CD4-positive, alpha-beta T cell treated with Interleukin-1 beta for 1 hour (primary cell): ENCODE results near the gene C17orf67.

Experiments used
- DNase-seq, 2 donors: peaks; one replicate each; pipeline ENCODE4 v3.0.0-alpha.2; 2020 to 2022

Gene C17orf67

GRCh38 chr17:56832446-56832845 is 1.3 kb downstream of the C17orf67 start:
- no peak for DNase-seq

GRCh38 chr17:56831369-56832095 is 2.2 kb downstream of the C17orf67 start:
- no peak for DNase-seq

GRCh38 chr17:56830726-56831368 is 2.9 kb downstream of the C17orf67 start:
- no peak for DNase-seq

GRCh38 chr17:56826611-56827414 is 6.9 kb downstream of the C17orf67 start:
- no peak for DNase-seq

- DNase-seq: no peak
Observed at GRCh38 chr17:56824503-56824902, 9.2 kb downstream of the C17orf67 start.

GRCh38 chr17:56823848-56824247 is 9.9 kb downstream of the C17orf67 start:
- no peak for DNase-seq

- DNase-seq: no peak
Observed at GRCh38 chr17:56822725-56823124, 11.0 kb downstream of the C17orf67 start.

- DNase-seq: no peak
Observed at GRCh38 chr17:56821847-56822534, 11.7 kb downstream of the C17orf67 start.

- DNase-seq: no peak
Observed at GRCh38 chr17:56820207-56820606, 13.5 kb downstream of the C17orf67 start.

GRCh38 chr17:56819431-56820145 is 14.1 kb downstream of the C17orf67 start:
- peak; percentile 65 to 81 for DNase-seq

- no peak for DNase-seq
Observed at GRCh38 chr17:56819030-56819429, 14.7 kb downstream of the C17orf67 start.

- DNase-seq: no peak
Observed at GRCh38 chr17:56817066-56817465, 16.7 kb downstream of the C17orf67 start.

GRCh38 chr17:56815711-56816110 is 18.0 kb downstream of the C17orf67 start:
- no peak for DNase-seq

GRCh38 chr17:56812901-56813388 is 20.8 kb downstream of the C17orf67 start:
- DNase-seq: no peak

GRCh38 chr17:56810891-56811775 is 22.6 kb downstream of the C17orf67 start:
- DNase-seq: no peak

GRCh38 chr17:56810343-56810742 is 23.4 kb downstream of the C17orf67 start:
- DNase-seq: no peak

GRCh38 chr17:56809820-56810179 is 23.9 kb downstream of the C17orf67 start:
- no peak for DNase-seq

- no peak for DNase-seq
Observed at GRCh38 chr17:56809106-56809819, 24.5 kb downstream of the C17orf67 start.

GRCh38 chr17:56808503-56808902 is 25.2 kb downstream of the C17orf67 start:
- DNase-seq: no peak

GRCh38 chr17:56807723-56808122 is 26.0 kb downstream of the C17orf67 start:
- DNase-seq: no peak

GRCh38 chr17:56806949-56807348 is 26.8 kb downstream of the C17orf67 start:
- DNase-seq: no peak
